Fibroblast of skin of scalp (primary cell): ENCODE measurements around the gene TUT1.
A peak's percentile ranks its signal among the peaks of the same experiment; 100 is the strongest.
"Not testable (repeated sequence)": the region's sequence is repeated elsewhere in the genome, so short reads cannot be mapped to it uniquely, and the experiment has no call there.

ENCODE experiments used
- DNase-seq: peaks from one replicate; pipeline ENCODE4 v3.0.0-alpha.2; 2013

Gene TUT1

DNA sequence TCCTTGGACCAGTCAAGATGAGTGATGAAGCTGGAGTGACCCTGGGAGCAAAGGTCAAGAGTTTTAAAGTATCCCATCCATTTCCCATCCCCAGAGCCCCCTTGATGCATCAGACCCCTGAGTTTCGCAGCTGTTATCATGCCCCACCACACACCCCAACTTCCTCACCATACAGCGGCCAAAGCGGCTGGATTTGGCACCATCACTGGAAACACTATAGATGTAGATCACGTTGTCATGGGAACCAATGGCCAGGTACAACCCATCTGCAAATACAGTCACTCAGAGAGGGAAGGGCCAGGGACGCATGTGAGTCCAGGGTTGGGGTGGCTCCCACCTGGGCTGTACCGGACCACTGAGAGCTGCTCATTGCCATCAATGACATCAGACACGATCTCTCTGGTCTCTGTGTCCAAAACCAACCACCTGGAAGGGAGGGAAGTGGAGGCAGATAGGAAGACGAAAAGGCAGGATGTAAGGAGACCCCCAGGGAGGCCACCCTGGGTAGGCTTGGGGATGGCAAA, 12.5 kb upstream of the TUT1 start:
- no peak for DNase-seq

DNA sequence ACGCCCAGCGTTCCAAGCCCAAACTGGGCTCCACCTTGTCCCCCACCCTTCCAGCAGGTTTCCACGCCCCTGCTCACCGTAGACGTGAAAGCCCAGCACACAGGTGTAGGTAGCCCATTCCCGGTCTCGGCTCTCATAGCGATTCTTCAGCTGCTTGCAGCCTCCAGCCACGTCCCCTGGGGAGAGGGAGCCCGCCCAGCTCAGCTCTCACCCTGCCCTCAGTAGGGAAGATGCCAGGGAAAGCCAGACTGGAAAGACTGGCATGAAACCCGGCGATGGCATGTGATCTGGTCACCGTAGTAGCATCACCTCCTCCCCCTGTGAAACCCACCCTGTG, 11.7 kb upstream of the TUT1 start:
- no peak for DNase-seq

DNA sequence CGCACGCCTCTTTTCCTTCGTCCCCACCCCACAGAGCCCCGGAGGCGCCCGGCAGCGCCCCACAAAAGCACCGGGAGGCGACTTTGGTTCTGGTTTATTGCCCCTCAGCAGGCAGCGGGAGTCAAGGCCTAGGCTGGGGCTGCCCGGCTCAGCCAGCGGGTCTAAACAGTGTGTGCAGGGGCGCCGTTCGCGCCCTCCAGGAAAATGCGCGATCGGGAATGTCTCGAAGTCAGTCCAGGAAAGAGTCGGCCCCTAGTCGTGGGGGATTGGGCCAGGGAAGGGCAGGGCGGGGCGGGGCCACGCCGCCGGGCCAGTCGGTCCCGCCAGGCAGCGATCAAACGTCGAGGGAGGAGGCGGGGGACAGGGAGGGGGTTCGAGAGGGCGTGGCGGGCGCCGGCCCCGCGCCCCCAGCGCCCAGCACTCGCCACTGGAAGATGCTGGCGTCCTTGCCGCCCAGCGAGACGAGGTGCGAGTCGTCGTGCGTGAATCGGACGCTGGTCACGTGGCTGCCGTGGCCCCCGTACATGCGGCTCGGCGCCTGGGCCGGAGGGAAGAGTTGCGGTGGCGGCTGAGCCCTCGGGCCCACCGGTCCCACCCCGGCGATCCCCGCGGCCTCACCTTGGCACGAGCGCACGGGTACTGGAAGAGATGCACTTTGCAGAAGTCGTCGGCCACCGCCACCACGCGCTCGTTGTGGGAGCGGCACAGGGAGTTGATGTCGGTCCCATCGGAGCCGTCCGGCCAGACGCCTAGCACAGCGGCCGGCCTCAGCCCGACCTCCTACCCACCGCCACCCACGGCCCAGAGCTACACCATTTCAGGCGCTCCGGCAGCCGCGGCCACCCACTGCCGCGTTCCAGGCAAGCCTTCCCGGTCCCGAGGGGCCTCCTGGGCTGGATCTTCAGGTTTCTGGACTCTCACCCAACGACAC, 11.1 kb upstream of the TUT1 start:
- DNase-seq, result peak; percentile 70

DNA sequence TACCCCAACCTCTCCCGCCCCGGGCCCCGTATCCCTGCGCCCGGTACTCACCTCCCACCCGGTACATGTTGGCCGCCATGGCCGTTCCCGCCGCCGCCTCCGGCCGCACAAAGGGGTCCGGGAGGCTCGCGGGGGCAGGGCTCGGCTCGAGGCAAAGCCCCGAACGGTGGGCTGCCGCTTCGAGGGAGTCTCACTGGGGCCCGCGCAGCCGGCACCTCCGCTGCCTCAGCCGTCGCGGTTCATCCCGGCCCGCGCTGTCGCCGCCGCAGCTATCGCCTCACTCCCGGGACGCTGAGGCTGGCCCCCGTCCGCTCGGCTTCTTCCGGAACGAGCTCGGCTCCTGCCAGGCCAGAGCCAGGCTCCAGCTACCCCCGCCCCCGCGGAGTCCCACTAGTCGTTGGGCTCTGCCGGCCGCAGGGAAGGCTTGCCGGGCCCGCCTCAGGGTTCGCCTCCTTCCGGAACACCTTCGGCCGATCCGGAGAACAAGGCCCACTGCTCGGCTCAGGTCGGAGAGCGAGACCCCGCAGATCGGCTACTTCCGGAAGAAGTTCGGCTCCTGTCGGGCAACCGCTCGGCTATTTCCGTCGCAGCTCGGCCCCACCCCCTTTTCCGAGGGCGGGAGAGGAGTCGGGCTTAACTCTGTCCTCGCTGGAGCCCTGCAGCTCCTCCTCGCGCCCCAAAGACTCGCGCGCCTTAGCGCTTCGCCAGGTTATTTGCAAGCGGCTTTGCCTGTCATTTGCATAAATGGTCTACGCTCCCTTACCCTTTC, 10.2 kb upstream of the TUT1 start, which contains the start of gene MTA2:
MTA2 (minus strand) TSS at position 494 of the 769 bp plus-strand sequence; CDS start at position 79, 415 bp downstream.
- DNase-seq, result peak; percentile 98

DNA sequence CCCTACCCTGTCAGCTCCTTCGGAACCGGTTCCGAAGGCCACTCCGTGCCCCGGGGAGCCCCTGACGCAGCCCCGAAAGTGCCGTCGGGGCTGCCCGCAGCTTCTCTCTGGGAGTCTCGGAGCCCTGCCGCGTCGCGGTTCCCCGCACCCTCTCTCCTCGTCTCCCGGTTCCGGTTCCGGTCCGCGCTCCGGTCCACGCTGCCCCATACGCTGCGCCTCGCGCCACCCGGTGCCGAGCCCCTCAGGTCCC, 9.7 kb upstream of the TUT1 start:
- DNase-seq, result peak; percentile 36

DNA sequence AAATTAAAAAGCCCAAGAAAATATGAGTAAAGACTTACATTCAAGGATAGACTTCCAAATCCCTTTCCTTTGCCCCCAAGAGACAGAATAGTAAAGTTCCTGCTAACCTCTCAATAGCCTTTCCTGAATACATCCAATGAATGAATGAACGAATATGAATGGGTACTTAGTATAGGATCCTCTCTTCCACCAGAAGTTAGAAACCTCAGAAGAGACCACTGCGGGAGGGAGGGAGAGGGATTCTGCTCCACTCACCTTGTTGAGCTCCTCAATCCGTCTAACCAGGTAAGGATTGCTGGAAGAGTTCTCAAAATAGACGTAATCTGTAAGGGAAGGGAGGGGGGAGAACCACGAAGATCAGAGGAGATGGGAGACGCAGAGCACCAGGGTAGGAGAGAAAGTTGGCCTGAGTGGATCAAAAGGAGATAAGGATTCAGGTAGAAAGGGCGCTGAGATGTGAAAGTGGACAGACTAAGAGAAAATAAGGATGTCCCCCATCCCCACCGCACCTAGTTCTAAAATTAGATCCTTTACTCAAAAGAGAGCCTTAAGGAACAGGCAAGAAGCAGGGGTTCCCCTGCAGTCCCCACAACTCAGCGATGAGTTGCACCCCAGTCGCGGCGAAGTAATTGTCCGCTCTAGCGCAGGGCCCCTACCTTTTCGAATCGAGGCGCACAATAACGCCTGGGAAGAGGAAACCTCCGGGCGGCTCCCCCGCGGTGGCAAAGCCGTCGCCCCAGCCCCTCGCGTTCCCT, 9.2 kb upstream of the TUT1 start:
- DNase-seq, result no peak

DNA sequence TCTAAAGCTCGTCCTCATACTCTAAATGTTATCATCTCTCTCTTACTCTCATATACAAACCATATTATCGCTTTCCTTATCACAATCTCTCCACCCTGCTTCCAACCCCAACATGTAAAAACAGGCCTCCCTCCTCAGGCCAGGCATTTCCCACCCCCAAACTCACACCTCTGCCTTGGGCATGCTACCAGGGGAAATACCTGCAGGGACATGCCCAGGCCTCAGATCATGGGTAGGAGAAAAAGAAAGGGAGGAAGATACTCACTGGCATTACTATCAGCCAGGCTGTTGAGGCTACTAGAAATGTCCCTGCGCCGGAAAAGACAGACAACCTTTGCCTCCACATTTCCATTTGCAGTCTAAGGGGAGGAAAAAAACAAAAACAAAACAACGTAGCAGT, 8.6 kb upstream of the TUT1 start:
- no peak for DNase-seq

DNA sequence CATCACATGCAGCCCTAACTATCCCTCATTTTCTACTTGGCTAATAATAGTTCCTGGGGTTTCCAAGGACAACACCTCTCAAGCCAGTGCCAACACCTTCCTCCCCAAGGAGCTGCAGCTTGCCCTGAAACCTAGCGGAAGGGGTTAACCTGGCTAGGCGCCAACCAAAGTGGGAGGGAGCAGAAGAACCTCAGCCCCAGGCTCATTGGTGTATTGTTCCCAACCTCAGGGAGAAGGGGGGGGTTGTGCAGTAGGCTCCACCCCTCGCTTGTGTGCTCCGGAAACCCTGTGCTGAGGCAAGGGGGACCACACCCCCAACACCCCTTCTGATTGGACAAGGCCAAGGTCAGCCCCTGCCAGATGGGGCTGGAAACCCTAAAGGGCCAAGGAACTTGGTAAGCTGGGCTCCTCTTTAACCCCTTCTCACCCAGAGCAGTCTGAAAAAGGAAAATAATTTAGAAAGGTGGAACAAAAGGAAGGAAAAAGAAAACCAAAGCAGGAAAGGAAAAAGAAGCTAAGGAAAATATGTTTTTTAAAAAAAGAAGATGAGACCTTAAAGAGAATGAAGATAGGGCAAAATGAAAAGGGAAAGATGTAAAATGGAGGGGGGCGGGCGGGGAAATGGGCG, 7.9 kb upstream of the TUT1 start:
- DNase-seq, result peak; percentile 99

DNA sequence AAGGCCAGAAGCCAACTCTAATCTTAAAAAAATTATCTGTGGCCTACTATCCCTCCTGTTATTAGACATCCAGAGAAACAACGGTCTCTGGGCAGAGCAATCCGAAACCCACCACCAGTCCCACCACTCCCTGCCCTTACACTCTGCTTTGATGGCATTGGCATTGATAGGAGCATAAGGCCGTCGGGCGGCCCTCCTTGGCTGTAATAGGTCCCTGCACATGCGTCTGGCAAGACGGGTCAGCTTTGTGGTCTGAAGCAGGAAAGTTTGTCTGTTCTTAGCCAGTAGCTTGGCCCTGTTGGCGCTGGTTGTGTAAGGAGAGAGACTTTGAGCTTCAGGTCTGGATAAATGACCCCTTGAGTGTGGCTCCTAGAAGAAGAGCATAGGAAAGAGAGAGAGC, 3.8 kb upstream of the TUT1 start:
- DNase-seq, result no peak

DNA sequence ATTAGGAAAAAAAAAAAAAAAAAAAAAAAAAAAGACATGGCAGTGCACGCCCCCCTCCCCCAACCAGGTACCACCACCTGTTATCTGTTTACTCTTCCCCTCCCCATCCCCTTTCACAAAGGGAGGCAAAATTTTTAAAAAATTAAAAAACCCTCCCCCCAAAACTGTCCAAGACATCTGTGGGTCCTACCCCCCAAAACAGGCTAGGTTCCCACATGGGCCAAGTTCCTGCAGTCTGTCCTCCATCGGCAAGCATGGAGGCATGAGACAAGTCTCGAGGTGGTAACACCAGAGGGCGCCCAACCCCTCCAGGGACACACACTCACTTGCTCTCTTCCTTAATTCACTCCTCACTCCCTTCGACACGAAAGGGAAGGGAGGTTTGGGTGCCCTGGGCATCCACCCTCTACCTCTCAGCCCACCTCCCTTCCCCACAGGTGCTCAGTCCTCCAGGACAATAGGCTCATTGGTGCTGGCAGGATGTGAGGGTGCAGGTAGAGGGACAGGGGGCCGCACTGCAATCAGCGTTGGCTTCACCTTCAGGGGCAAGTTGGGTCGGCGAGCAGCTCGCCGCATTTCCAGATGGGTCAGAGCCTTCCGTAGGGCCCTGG, 2.2 kb upstream of the TUT1 start:
- peak; percentile 80 for DNase-seq

DNA sequence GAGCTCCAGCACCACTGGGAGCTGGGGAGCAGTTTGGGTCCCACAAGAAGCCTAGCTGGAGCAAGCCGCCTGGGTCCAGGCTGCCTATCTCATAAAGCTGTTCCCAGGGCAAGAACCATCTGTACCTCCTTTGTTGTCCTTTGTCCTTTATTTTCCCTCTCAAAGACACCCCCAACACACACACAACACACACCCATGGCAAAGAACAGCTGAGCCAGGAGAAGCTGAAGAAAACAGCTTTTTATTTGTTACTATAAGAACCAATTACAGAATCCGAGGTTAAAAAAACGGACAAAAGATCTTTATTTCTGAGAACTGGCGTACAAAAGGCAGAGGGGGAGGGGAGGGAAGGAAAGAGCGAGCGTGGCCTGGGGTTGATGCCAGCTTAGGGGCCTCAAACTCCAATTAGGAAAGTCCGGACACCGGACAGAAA, 1.7 kb upstream of the TUT1 start:
- DNase-seq, result no peak

DNA sequence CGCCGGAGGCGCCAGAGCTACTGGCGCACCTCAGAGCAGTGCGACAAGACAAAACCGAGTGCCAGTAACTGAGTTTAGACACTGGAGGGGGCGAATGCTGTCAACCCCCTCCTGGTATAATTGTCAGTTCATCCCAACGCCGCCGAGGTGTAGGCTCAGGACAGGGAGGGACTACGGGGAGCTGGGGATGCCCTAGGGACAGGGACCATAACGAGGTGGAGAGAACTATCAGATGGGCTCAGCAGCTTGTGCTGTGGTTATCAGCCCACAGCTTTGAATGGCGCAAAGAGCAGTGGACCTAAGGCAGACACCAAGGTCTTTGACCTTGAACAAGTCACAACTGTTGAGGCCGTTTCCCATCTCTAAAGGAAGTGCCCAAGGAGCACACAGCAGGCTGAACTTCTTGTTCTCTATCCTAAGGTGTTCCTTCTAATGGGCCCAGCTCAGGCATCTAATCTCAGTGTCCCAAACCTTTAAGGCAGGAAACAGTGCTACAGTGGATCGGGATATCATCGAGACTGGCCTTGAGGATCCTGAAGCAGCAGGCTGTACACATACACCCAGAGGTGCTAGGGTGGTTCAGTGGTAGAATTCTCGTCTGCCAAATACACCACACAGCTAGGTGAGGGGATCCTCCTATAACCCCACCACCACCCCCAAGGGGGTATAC, 958 bp upstream of the TUT1 start:
- no peak for DNase-seq

DNA sequence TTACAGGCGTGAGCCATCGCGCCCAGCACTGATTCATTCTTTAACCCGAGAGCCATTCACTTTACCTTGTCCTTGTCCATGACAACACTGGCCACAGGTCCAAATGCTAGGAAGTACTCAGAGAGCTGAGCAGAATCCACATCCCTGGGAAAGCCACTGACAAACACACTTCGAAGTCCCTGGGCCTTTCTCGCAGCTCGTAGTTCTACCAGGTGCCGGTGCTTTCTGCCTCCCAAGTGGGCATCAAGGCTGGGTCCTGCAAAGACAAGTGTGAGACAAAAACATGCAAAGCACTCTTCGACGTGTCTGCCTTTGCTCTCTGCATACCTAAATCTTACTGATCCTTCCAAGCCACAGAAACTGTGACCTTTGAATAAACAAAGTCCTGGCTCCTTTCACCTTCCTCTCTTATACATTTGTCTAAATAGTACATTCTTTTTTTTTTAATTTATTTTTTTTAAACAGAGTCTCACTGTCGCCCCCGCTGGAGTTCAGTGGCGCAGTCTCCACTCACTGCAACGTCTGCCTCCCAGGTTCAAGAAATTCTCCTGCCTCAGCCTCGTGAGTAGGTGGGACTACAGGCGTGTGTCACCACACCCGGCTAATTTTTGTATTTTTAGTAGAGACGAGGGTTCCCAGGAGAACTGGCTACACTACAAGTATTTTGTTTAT, 2.2 kb downstream of the TUT1 start:
- DNase-seq, result no peak

DNA sequence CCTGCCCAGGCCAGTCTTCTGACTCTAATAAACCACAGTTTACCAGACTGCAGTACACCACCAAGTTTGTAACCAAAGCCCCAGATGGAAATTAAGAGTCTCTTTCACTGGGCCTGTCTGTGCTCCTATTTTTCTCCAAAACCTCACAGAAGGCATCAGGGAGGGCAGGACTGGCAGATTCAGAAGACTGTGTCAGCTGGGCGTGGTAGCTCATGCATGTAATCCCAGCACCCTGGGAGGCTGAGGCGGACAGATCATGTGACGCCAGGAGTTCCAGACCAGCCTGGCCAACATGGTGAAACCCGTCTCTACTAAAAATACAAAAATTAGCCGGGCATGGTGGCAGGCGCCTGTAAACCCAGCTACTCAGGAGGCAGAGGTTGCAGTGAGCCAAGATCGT, 6.0 kb downstream of the TUT1 start:
- not testable (repeated sequence) for DNase-seq

DNA sequence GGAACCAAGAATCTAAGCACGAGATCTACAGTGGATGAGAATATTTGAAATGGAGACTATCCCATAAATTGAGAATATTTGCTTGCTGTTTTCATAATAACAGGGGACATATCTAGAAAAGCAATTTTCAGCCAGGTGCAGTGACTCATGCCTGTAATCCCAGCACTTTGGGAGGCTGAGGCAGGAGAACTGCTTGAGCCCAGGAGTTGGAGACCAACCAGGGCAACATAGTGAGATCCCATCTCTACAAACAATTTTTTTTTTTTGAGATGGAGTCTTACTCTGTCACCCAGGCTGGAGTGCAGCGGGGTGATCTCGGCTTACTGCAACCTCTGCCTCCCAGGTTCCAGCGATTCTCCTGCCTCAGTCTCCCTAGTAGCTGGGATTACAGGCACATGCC, 9.6 kb downstream of the TUT1 start:
- not testable (repeated sequence) for DNase-seq

DNA sequence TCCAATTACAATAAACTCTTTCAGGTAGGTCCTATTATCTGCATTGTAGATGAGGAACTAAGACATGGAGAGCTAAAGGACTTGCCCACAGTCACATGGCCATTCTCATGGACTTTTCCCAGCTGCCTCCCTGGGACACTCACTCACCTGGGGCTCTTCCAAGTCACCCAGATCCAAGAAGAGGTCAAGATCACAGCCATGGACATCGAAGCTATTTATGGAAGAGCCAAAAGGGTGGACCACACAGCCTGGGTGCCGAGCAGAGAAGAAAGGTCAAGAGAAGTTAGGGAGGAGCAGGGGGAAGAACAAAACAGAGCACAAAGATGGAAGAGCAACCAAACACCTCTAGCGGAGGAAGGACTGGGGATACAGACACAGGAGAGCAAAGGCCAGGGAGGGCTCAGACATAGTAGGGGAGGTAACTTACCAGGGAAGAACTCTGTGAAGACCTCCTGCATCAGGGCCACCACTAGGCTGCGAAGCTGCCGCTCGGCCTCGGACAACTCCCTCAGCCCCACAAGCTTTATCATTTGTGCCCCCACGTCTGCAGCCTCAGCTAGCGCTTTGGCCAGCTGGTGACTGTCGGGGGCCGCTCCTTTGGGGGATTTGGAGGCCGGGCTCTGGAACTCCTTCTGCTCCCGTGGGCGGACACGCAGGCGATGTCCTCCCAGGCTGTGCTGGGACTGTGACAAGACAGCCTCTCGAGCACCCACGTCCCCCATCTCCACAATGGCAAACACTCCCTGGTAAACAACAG, 10.2 kb downstream of the TUT1 start:
- no peak for DNase-seq

DNA sequence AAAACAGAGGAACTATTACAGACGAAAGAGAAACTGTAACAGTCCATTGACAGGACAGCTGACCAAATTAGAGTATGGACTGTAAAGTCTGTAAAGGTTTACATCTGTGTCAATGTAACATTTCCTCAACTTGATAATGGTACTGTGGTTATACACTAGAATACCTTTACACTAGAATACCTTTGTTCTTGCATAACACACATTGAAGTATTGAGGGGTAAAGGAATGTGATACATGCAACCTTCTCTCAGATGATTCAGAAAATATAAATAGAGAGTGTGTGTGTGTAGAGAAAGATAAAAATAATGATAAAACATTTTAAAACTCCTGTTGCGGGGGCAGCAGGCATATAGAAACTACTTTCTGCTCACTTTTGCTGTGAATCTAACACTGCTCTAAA, 12.1 kb downstream of the TUT1 start:
- no peak for DNase-seq

DNA sequence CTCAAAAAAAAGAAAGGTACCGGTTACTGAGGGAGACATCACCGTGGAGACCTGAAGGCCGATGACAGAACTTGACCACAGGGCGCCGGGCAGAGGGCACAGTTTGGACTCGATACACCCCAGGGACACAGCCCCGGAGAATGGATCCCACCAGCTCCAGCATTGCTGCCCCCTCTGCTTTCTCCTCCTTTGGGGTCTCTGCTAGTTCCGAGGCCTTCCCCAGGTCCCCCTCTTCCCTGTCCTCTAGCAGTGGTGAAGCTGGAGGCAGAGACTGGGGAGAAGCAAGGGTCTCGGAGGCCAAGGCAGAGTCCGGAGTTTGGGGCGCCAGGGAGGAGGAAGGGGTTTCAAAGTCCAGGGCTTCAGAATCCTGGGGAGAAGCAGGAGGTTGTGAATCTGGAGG, 12.8 kb downstream of the TUT1 start:
- DNase-seq, result no peak

DNA sequence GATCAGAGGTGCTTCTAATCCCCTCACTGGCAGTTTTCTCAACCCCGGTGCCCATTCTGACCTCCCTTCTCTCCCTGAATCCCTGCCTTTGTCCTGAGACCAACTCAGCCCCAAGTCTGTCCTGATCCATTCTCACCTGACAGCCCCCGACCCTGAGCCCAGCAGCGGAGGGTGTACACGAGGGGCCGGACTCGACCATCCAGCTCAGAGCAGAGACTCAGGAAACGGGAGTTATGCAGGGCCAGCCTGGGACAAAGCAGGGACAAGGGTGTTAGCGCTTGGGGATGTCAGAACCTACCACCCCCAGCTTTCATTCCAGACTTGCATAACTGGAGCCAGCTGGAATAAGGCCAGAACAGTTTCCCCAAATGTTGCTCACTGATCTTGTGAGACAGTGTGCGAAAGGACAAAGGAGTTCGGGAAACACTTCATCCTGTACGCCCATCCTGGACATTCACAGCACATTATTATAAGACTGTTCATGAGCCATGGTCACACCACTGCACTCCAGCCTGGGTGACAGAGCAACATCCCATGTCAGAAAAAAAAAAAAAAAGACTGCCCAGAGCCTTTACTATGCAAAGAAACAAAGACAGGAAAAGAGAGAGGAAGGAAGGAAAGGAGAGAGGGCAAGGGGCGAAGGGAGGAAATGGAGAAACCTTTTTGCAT, 14.1 kb downstream of the TUT1 start:
- DNase-seq, result no peak

DNA sequence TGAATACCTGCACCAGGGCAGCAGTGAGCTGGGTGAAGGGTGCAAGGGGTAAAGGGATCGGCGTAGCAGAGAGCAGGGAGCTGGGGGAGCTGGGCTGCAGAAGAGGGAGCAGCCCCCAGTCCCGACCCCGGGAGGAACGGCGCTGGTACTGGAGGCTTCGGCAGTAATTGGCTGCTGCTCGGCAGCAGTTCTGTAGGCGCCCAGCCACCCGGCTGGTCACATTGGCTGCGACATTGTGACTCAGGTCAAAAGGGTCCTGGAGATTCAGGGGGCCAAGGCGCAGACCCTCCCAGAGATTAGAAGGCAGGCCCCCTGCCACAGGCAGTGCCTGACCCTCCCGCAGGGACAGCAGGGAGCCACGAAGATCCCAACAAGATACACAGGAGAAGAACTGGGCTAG, 15.5 kb downstream of the TUT1 start:
- DNase-seq, result no peak
